OCI-LY3 (cell line): ENCODE results near the gene KRT1.

Source experiments
- H2AFZ ChIP-seq: fragments of 200-600, 300-600 bp; shearing (Covaris generic); 2 replicates; pipeline ENCODE4 v1.6.0; 2014; ENCODE audit warnings: antibody characterized with exemption, low read depth, low read length
- H3K27ac ChIP-seq: fragments of 200-600, 300-600 bp; sonication (generic); 2 replicates; pipeline ENCODE4 v1.5.1; 2014; ENCODE audit warnings: mild to moderate bottlenecking, low read length, moderate library complexity, mixed read lengths
- H3K27me3 ChIP-seq: fragments of 200-600, 300-600 bp; sonication (generic); 2 replicates; pipeline ENCODE4 v1.6.1; 2014; ENCODE audit warnings: low read depth, low read length, mixed read lengths
- H3K36me3 ChIP-seq: fragments of 200-600, 300-600 bp; sonication (generic); replicated peaks from 2 replicates; pipeline ENCODE3; 2014; ENCODE audit warnings: low read depth, low read length, mixed read lengths
- H3K4me1 ChIP-seq: fragments of 300-600, 200-600 bp; sonication (generic); 2 replicates; pipeline ENCODE4 v1.6.1; 2014; ENCODE audit warnings: low read length, mixed read lengths
- H3K4me2 ChIP-seq: fragments of 200-600, 300-600 bp; sonication (generic); 2 replicates; pipeline ENCODE4 v1.6.1; 2014; ENCODE audit warnings: low read length, mixed read lengths
- H3K4me3 ChIP-seq: fragments of 300-600, 200-600 bp; sonication (generic); 2 replicates; pipeline ENCODE4 v1.5.1; 2014; ENCODE audit warnings: antibody characterized with exemption, mild to moderate bottlenecking, low read length, moderate library complexity
- H3K79me2 ChIP-seq: fragments of 300-600, 200-600 bp; shearing (Covaris generic); 2 replicates; pipeline ENCODE4 v1.6.1; 2014; ENCODE audit warnings: mild to moderate bottlenecking, low read length, mixed read lengths
- H3K9ac ChIP-seq: fragments of 300-600, 200-600 bp; shearing (Covaris generic); 2 replicates; pipeline ENCODE4 v1.6.0; 2014; ENCODE audit warnings: mild to moderate bottlenecking, low read length, moderate library complexity
- H3K9me3 ChIP-seq: fragments of 200-600, 300-600 bp; shearing (Covaris generic); 2 replicates; pipeline ENCODE4 v1.6.1; 2014; ENCODE audit warnings: low read length, mixed read lengths; ENCODE audit not compliant: insufficient read depth
- H4K20me1 ChIP-seq: fragments of 200-600, 300-600 bp; sonication (generic); 2 replicates; pipeline ENCODE4 v1.6.1; 2016; ENCODE audit warnings: low read length, mixed read lengths; ENCODE audit not compliant: insufficient read depth
- EZH2phosphoT487 ChIP-seq: fragments of 200-600 bp; shearing (Covaris generic); IDR thresholded peaks from 2 replicates; pipeline ENCODE4 v1.6.1; 2018; ENCODE audit warnings: antibody characterized with exemption, mixed run types, low read depth
- TF ChIP-seq, protein P1 (sequence below): fragments of 200-600, 300-600 bp; sonication (generic); IDR thresholded peaks from 2 replicates; pipeline ENCODE4 v1.5.1; 2014; ENCODE audit warnings: antibody characterized with exemption, low read length, low read depth

Gene KRT1

GRCh38 chr12:52631264-52631663 is 48.9 kb downstream of the KRT1 start:
- H3K9me3 ChIP-seq: no peaks in the 10 kb centered on the region
- no peak overlapping the region for H2AFZ ChIP-seq
- H3K4me3 ChIP-seq: no peak overlapping the region
- peaks cover 5% of the 10 kb centered on the region; the same call in 1 of the 2 replicates for H3K4me1 ChIP-seq
- no peak overlapping the region for H3K4me2 ChIP-seq
- H4K20me1 ChIP-seq: no peaks in the 10 kb centered on the region
- TF ChIP-seq, protein P1, sequence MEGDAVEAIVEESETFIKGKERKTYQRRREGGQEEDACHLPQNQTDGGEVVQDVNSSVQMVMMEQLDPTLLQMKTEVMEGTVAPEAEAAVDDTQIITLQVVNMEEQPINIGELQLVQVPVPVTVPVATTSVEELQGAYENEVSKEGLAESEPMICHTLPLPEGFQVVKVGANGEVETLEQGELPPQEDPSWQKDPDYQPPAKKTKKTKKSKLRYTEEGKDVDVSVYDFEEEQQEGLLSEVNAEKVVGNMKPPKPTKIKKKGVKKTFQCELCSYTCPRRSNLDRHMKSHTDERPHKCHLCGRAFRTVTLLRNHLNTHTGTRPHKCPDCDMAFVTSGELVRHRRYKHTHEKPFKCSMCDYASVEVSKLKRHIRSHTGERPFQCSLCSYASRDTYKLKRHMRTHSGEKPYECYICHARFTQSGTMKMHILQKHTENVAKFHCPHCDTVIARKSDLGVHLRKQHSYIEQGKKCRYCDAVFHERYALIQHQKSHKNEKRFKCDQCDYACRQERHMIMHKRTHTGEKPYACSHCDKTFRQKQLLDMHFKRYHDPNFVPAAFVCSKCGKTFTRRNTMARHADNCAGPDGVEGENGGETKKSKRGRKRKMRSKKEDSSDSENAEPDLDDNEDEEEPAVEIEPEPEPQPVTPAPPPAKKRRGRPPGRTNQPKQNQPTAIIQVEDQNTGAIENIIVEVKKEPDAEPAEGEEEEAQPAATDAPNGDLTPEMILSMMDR: no peak
- no peak for TF ChIP-seq EZH2phosphoT487
- peaks cover 19% of the 10 kb centered on the region for H3K27me3 ChIP-seq
- H3K9ac ChIP-seq: no peak overlapping the region
- no peaks in the 10 kb centered on the region for H3K36me3 ChIP-seq
- no peak overlapping the region for H3K27ac ChIP-seq
- no peaks in the 10 kb centered on the region for H3K79me2 ChIP-seq

- Histone ChIP-seq H3K9ac (no peak overlapping the region), H3K27me3 (peaks cover 24% of the 10 kb centered on the region), H3K79me2 (no peaks in the 10 kb centered on the region), H3K4me3 (no peak overlapping the region), H3K27ac (no peak overlapping the region), H3K4me1 (peaks cover 5% of the 10 kb centered on the region; the same call in 1 of the 2 replicates), H3K36me3 (no peaks in the 10 kb centered on the region), H3K4me2 (no peak overlapping the region), H3K9me3 (no peaks in the 10 kb centered on the region), H4K20me1 (no peaks in the 10 kb centered on the region), H2AFZ (no peak overlapping the region)
- no peak for TF ChIP-seq EZH2phosphoT487
- TF ChIP-seq, protein P1: no peak
These were observed 49.5 kb downstream of the KRT1 start for GRCh38 chr12:52630599-52631200.

DNA sequence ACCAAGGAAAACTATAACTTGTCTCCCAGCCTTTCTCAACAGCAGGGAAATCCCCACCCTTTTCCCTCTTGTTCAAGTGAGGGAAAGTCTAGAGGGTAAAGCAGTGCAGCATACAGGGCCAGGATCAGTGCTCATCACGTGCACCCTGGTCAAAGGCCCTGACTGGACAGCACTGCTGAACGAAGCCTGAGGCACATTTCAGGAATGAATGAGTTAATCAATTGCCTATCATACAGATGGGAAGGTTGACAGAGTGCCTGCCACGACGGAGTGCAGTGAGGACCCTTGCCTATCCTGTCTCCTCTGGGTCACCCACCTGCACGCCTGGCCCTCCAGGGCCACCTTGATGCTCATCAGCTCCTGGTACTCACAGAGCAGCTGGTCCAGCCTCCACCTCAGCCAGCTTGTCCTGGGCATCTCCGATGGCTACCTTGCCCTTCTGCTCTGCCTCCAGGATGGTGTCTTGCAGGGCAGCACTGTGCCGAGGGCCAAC is 50.2 kb downstream of the KRT1 start:
- no peak overlapping the region for H2AFZ ChIP-seq
- no peaks in the 10 kb centered on the region for H4K20me1 ChIP-seq
- H3K4me3 ChIP-seq: no peak overlapping the region
- no peak overlapping the region for H3K27ac ChIP-seq
- peaks cover 5% of the 10 kb centered on the region; the same call in 1 of the 2 replicates for H3K4me1 ChIP-seq
- no peaks in the 10 kb centered on the region for H3K36me3 ChIP-seq
- no peak overlapping the region for H3K9ac ChIP-seq
- H3K27me3 ChIP-seq: peaks cover 28% of the 10 kb centered on the region
- H3K9me3 ChIP-seq: no peaks in the 10 kb centered on the region
- no peaks in the 10 kb centered on the region for H3K79me2 ChIP-seq
- H3K4me2 ChIP-seq: no peak overlapping the region
- TF ChIP-seq, protein P1: no peak
- no peak for TF ChIP-seq EZH2phosphoT487

GRCh38 chr12:52629281-52630007 is 50.8 kb downstream of the KRT1 start:
- Histone ChIP-seq H3K4me3 (no peak overlapping the region), H3K27me3 (peaks cover 34% of the 10 kb centered on the region), H3K27ac (no peak overlapping the region), H3K4me2 (no peak overlapping the region), H3K9me3 (no peaks in the 10 kb centered on the region), H4K20me1 (no peaks in the 10 kb centered on the region), H3K36me3 (no peaks in the 10 kb centered on the region), H3K4me1 (peaks cover 5% of the 10 kb centered on the region; the same call in 1 of the 2 replicates), H3K9ac (no peak overlapping the region), H2AFZ (no peak overlapping the region), H3K79me2 (no peaks in the 10 kb centered on the region)
- no peak for TF ChIP-seq EZH2phosphoT487
- TF ChIP-seq, protein P1: no peak
